ENCODE results near the gene ZFP36L1.

The ZFP36L1 gene

DNA sequence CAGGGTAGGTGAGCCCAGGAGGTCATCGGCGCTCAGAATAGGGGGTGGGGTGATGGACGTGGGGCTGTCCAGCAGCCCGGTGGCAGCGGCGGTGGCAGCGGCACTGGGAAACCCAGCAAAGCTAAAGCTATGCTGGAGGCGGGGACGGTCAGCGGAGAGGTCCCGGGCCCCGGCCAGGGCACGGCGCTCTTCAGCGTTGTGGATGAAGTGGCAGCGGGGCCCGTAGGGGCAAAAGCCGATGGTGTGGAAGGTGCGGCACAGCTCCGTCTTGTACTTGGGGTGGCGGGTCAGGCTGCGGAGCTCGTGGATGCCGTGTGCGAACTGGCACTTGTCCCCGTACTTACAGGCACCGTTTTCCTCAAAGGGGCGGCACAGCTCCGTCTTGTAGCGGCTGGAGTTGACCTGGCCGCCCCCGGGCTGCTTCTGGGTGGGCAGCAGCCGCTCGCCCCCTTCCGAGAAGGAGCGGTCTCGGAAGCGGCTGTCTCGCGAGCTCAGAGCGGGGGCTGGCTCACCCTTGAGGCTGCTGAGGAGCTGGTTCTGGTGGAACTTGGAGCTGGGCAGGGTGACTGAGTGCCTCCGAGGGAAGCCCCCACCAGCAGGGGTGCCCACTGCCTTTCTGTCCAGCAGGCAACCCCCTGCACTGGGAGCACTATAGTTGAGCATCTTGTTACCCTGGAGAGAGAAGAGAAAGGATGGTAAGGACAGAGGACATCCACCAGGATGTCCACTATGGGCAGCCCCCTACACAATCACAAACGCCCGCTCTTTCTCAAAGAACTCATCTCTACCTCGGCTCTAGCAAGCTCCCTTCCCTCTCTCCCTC lies 2.8 kb downstream of the ZFP36L1 start:
- Histone ChIP-seq H3K79me2 (ENCODE audit: insufficient read depth, low read length) (peaks cover 78% of the 10 kb centered on the region), H3K9ac (ENCODE audit: low read depth, low read length, poor library complexity, severe bottlenecking) (peak overlapping the region; percentile 99), H4K20me1 (ENCODE audit: insufficient read depth, low read length, poor library complexity, severe bottlenecking) (peaks cover 48% of the 10 kb centered on the region), H3K9me2 (replicated peaks; ENCODE audit: low read depth, low read length) (no peaks in the 10 kb centered on the region), H3K27me3 (ENCODE audit: insufficient read depth, low read length, poor library complexity, severe bottlenecking) (peaks cover 7% of the 10 kb centered on the region), H3K9me3 (ENCODE audit: insufficient read depth, low read depth, low read length) (no peaks in the 10 kb centered on the region), H3K4me3 (ENCODE audit: low read length, poor library complexity, severe bottlenecking) (peak overlapping the region; percentile 96), H3K4me1 (ENCODE audit: insufficient read depth, low read length, poor library complexity, severe bottlenecking) (peaks cover 58% of the 10 kb centered on the region), H3K36me3 (ENCODE audit: insufficient read depth, low read length) (peaks cover 32% of the 10 kb centered on the region; the same call in 1 of the 2 replicates), H3K4me2 (ENCODE audit: low read depth, low read length, poor library complexity, severe bottlenecking) (peak overlapping the region; percentile 87), H2AFZ (ENCODE audit: low read length) (no peak overlapping the region), H3F3A (ENCODE audit: low read depth) (peaks cover 12% of the 10 kb centered on the region; the same call in 1 of the 2 replicates)
- no peak for TF ChIP-seq CTCF (conservative IDR thresholded peaks at IDR 0.05; ENCODE audit: low read length)
- TF ChIP-seq EZH2phosphoT487 (IDR thresholded peaks at IDR 0.05; ENCODE audit: borderline replicate concordance), result no peak

- Histone ChIP-seq H3F3A (ENCODE audit: low read depth) (peaks cover 12% of the 10 kb centered on the region; the same call in 1 of the 2 replicates), H3K4me2 (ENCODE audit: low read depth, low read length, poor library complexity, severe bottlenecking) (peak overlapping the region; percentile 87), H3K4me1 (ENCODE audit: insufficient read depth, low read length, poor library complexity, severe bottlenecking) (peaks cover 52% of the 10 kb centered on the region), H3K79me2 (ENCODE audit: insufficient read depth, low read length) (peaks cover 69% of the 10 kb centered on the region), H3K9me3 (ENCODE audit: insufficient read depth, low read depth, low read length) (no peaks in the 10 kb centered on the region), H4K20me1 (ENCODE audit: insufficient read depth, low read length, poor library complexity, severe bottlenecking) (peaks cover 48% of the 10 kb centered on the region), H2AFZ (ENCODE audit: low read length) (no peak overlapping the region), H3K9ac (ENCODE audit: low read depth, low read length, poor library complexity, severe bottlenecking) (peak overlapping the region; percentile 99), H3K4me3 (ENCODE audit: low read length, poor library complexity, severe bottlenecking) (peak overlapping the region; percentile 96), H3K9me2 (replicated peaks; ENCODE audit: low read depth, low read length) (no peaks in the 10 kb centered on the region), H3K27me3 (ENCODE audit: insufficient read depth, low read length, poor library complexity, severe bottlenecking) (peaks cover 7% of the 10 kb centered on the region), H3K36me3 (ENCODE audit: insufficient read depth, low read length) (peaks cover 32% of the 10 kb centered on the region; the same call in 1 of the 2 replicates)
- peak; percentile 85 for TF ChIP-seq CTCF (conservative IDR thresholded peaks at IDR 0.05; ENCODE audit: low read length)
- no peak for TF ChIP-seq EZH2phosphoT487 (IDR thresholded peaks at IDR 0.05; ENCODE audit: borderline replicate concordance)
These were observed 3.7 kb downstream of the ZFP36L1 start for GRCh38 chr14:68788996-68789820.

DNA sequence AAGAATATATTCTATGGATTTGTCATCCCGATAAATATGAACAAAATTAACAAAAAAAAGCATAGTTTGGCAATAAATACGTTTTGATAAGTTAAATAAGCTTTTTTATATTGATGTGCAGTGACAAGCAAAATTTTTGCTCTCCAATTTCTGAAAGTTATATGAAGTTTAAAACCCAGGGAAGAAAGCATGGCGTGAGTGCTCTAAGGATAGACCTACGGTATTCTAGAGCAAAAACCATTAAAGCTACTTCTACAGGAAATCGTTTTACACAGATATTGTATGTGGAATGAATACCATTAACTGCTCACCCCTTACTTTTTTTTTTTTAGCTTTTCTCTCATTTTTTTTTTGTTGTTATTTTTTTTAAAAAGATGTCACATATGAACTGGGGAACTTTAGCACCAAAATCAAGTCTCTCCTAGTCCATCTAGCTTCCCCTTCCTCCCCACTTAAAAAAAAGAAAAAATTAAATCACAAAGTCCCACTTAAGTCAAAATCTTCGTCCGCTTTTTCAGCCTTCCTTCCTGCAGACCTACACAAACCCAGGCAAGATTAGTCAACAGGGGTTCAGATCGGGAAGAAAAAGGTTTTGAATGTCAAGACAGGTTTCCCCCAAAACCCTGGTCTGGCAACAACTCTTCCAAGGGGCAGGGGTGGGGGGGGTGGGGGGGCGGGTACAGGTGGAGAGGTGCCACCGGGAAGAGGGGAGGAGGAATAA lies 4.4 kb downstream of the ZFP36L1 start:
- peak overlapping the region; percentile 99 for H3K9ac ChIP-seq (ENCODE audit: low read depth, low read length, poor library complexity, severe bottlenecking)

More for the DNA sequence above, 4.4 kb downstream of the ZFP36L1 start:
- Histone ChIP-seq H3K4me1 (ENCODE audit: insufficient read depth, low read length, poor library complexity, severe bottlenecking) (peaks cover 49% of the 10 kb centered on the region), H4K20me1 (ENCODE audit: insufficient read depth, low read length, poor library complexity, severe bottlenecking) (peaks cover 48% of the 10 kb centered on the region), H3K4me2 (ENCODE audit: low read depth, low read length, poor library complexity, severe bottlenecking) (peak overlapping the region; percentile 87), H3F3A (ENCODE audit: low read depth) (peaks cover 9% of the 10 kb centered on the region; the same call in 1 of the 2 replicates), H3K4me3 (ENCODE audit: low read length, poor library complexity, severe bottlenecking) (peak overlapping the region; percentile 96), H3K27me3 (ENCODE audit: insufficient read depth, low read length, poor library complexity, severe bottlenecking) (peaks cover 7% of the 10 kb centered on the region), H2AFZ (ENCODE audit: low read length) (no peak overlapping the region), H3K36me3 (ENCODE audit: insufficient read depth, low read length) (peaks cover 32% of the 10 kb centered on the region; the same call in 1 of the 2 replicates), H3K9me2 (replicated peaks; ENCODE audit: low read depth, low read length) (no peaks in the 10 kb centered on the region), H3K9me3 (ENCODE audit: insufficient read depth, low read depth, low read length) (no peaks in the 10 kb centered on the region), H3K79me2 (ENCODE audit: insufficient read depth, low read length) (peaks cover 65% of the 10 kb centered on the region)
- TF ChIP-seq CTCF (conservative IDR thresholded peaks at IDR 0.05; ENCODE audit: low read length) (no peak), EZH2phosphoT487 (IDR thresholded peaks at IDR 0.05; ENCODE audit: borderline replicate concordance) (no peak)

Data from Loucy (cell line).